PC-9 (cell line): ENCODE measurements around the gene KRTAP4-11.
"Not testable (repeated sequence)": the region's sequence is repeated elsewhere in the genome, so short reads cannot be mapped to it uniquely, and the experiment has no call there.

Experiments used
- CTCF ChIP-seq: fragments of 200-600 bp; sonication (generic); conservative IDR thresholded peaks from 2 replicates; pipeline ENCODE4 v1.6.1; 2017; ENCODE audit warnings: mixed run types, antibody characterized with exemption, mild to moderate bottlenecking, moderate library complexity
- EZH2 ChIP-seq: fragments of 200-600 bp; sonication (generic); IDR thresholded peaks from 2 replicates; pipeline ENCODE4 v1.8.0; 2017; ENCODE audit warnings: antibody characterized with exemption, low read depth

DNA sequence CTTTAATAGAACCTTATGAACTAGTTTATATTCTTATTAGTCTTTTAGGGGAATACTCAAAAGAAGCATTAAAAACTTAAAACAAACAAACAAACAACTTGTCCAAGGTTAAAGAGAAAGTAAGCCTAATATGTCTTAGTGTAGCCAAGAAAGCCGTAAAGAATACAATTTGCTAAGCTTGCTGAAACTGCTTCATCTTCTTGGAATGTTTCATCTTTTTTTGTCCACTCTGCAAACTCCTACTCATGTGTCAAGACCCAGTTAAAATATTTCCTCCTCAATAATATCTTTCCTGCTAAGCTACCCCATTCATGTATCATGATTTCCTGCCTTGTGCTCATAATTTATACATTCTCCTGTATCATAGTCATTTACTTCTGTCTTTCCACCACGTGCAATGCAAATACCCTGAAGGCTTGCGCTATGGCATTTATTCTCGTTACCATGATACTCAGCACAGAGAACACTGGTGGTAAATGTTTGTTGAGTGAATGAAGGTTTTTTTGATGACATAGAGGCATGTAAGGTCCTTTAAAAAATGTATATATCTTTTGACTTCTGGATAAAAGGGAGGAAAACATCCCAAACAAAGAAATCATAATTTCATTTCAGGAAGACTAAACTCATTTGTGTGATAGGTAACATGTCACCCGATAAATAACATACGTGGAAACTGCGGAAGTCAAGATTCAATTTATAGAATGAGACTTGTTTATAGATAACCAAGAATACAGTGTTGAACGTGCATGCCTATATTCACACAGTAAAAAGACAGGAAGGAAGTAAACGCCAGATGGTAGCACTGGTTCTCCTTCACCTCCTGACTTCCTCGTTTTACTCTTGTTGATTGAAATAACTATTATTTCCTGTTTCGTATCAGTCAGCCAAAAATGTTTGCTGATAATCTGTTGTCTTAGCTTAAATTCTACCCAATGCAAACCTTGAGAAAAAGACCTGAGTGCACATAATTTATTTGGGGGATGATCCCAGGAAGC, 1.8 kb upstream of the KRTAP4-11 start:
- not testable (repeated sequence) for TF ChIP-seq CTCF, EZH2
